ENCODE measurements around the gene NR6A1. TPM values are rescaled to one million over a fixed set of nuclear protein-coding genes. Genes with fewer than 3 reads are reported as not detected.

The NR6A1 gene
- total RNA-seq, 2 experiments from 2014 or later = 0.74 to 1.1 TPM

DNA sequence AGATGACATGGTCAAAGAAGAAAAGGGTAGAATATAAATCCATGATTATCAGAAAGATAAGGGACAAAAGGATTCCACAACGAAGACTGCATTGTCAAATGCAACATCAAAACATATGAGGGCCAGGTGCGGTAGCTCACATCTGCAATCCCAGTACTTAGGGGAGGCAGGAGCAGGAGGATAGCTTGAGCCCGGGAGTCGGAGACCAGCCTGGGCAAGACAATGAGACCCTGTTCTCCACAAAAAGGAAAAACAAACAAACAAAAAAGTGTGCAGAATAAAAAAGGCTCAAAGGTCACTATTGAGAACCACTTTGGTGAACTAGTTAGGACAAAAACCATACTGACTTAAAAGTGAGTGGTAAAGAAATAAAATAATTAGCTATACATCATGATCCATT lies 203.7 kb downstream of the NR6A1 start:
- H3K9me3 Mint-ChIP-seq = no peaks in the 10 kb centered on the region
- intact Hi-C loops (cut with micrococcal nuclease) = no loop called here

DNA sequence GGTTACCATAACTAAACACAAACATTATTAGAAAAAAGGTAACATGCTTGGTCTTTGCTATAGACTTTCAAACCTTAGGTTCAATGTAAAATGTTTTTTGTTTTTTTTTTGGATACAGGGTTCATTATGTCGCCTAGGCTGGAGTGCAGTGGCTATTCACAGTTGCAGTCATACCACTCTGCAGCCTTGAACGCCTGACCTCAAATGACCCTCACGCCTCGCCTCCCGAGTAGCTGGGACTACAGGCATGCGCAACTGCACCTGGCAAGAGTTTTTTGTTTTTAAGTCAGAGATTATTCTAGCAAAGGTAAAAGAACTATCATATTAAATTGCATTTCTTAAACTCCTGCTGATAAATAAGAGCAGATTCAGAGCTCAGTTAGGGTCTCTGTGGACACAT lies 208.8 kb downstream of the NR6A1 start:
- CTCF ChIA-PET = interaction anchor here (0.7 to 1.7 kb wide), 4 partner anchors 10 to 36 kb away, joined by 3 to 4 read pairs (median 3); no protein-coding TSS in a partner anchor

More for the DNA sequence above, 203.7 kb downstream of the NR6A1 start:
- ChIA-PET CTCF (interaction anchor here (1.0 to 1.6 kb wide), 2 partner anchors 16 to 144 kb away, joined by 3 to 4 read pairs; no protein-coding TSS in a partner anchor), POLR2A (no interaction called here)
- no peak for DNase-seq
- ATAC-seq = no peak
- Mint-ChIP-seq H3K27ac (no peak overlapping the region), H3K4me3 (no peak overlapping the region), H3K4me1 (ENCODE audit: low read depth) (no peaks in the 10 kb centered on the region), H3K36me3 (ENCODE audit: low read depth) (no peaks in the 10 kb centered on the region), H3K27me3 (peaks cover 3% of the 10 kb centered on the region)
- TF ChIP-seq, protein P1, sequence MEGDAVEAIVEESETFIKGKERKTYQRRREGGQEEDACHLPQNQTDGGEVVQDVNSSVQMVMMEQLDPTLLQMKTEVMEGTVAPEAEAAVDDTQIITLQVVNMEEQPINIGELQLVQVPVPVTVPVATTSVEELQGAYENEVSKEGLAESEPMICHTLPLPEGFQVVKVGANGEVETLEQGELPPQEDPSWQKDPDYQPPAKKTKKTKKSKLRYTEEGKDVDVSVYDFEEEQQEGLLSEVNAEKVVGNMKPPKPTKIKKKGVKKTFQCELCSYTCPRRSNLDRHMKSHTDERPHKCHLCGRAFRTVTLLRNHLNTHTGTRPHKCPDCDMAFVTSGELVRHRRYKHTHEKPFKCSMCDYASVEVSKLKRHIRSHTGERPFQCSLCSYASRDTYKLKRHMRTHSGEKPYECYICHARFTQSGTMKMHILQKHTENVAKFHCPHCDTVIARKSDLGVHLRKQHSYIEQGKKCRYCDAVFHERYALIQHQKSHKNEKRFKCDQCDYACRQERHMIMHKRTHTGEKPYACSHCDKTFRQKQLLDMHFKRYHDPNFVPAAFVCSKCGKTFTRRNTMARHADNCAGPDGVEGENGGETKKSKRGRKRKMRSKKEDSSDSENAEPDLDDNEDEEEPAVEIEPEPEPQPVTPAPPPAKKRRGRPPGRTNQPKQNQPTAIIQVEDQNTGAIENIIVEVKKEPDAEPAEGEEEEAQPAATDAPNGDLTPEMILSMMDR (IDR thresholded peaks at IDR 0.05) = no peak

DNA sequence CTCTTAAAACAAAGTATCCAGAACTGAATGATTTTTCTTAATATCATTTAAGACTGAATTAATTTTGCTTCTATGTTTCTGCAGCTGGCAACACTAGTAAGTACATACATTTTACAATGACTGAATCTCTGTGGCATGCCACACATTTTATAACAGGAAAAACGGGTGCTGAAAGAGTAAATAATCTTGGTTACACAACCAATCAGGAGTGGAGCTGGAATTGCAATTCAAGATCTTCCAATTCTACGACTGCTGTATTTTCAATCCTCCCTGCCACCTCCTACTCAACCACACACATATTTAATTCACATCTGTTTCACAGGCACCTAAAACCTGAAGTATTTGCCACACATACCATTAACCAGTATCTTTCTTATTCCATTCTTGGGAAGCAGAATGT lies 211.2 kb downstream of the NR6A1 start:
- ChIA-PET CTCF (no interaction called here), POLR2A (no interaction called here)
- no peak overlapping the region for H3K4me3 Mint-ChIP-seq
- no peaks in the 10 kb centered on the region for H3K36me3 Mint-ChIP-seq (ENCODE audit: low read depth)
- no peak for DNase-seq
- H3K27ac Mint-ChIP-seq = no peak overlapping the region
- no peaks in the 10 kb centered on the region for H3K9me3 Mint-ChIP-seq
- TF ChIP-seq, protein P1 (IDR thresholded peaks at IDR 0.05) = no peak
- no peaks in the 10 kb centered on the region for H3K4me1 Mint-ChIP-seq (ENCODE audit: low read depth)
- no peak for ATAC-seq
- intact Hi-C loops (cut with micrococcal nuclease) = no loop called here
- H3K27me3 Mint-ChIP-seq = peaks cover 7% of the 10 kb centered on the region

More for the DNA sequence above, 208.8 kb downstream of the NR6A1 start:
- H3K27me3 Mint-ChIP-seq = peaks cover 10% of the 10 kb centered on the region
- H3K9me3 Mint-ChIP-seq = no peaks in the 10 kb centered on the region
- TF ChIP-seq, protein P1 (IDR thresholded peaks at IDR 0.05) = no peak
- ATAC-seq (no peak), DNase-seq (no peak)
- intact Hi-C loops (cut with micrococcal nuclease) = no loop called here
- H3K36me3 Mint-ChIP-seq (ENCODE audit: low read depth) = no peaks in the 10 kb centered on the region
- H3K4me3 Mint-ChIP-seq = no peak overlapping the region
- POLR2A ChIA-PET = no interaction called here
- H3K27ac Mint-ChIP-seq = no peak overlapping the region
- H3K4me1 Mint-ChIP-seq (ENCODE audit: low read depth) = no peaks in the 10 kb centered on the region

DNA sequence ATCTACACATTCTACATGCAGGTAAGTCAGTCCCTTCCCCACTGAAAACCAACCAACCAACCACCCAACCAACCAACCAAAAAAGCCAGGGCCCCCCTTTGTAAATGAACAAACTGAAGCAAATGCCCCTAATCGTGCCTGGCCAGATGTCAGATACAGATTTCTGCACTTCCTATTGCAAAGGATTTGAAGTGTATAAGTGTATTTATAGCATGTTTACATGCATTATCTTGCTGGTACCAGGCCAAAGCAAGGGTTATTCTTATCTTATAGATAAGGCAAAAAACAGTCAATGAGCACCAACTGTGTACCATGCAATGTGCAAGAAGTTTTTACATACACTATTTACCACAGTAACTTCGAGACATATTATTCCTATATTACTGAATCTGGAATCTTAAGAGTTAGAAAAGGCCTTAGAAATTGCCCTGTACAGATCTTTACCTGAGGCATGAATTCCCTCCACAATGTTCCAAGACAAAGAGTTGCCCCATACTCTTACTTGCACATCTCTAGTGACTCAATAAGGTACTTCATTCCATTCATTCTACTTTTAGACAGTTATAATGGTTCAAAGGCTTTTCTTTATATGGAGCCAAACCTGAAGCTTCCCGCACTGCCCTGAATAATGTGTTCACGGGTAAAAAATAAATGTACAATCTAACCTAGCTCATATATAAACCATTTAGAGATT lies 212.2 kb downstream of the NR6A1 start:
- intact Hi-C loops (cut with micrococcal nuclease) = no loop called here
- Mint-ChIP-seq H3K27ac (no peak overlapping the region), H3K4me3 (no peak overlapping the region), H3K9me3 (no peaks in the 10 kb centered on the region), H3K36me3 (ENCODE audit: low read depth) (no peaks in the 10 kb centered on the region), H3K27me3 (peaks cover 7% of the 10 kb centered on the region), H3K4me1 (ENCODE audit: low read depth) (no peaks in the 10 kb centered on the region)
- DNase-seq (no peak), ATAC-seq (no peak)
- CTCF ChIA-PET = interaction anchor here (1.0 kb wide), 1 partner anchor 26 kb away, joined by 4 read pairs; no protein-coding TSS in a partner anchor
- POLR2A ChIA-PET = no interaction called here
- TF ChIP-seq, protein P1 (IDR thresholded peaks at IDR 0.05) = no peak

DNA sequence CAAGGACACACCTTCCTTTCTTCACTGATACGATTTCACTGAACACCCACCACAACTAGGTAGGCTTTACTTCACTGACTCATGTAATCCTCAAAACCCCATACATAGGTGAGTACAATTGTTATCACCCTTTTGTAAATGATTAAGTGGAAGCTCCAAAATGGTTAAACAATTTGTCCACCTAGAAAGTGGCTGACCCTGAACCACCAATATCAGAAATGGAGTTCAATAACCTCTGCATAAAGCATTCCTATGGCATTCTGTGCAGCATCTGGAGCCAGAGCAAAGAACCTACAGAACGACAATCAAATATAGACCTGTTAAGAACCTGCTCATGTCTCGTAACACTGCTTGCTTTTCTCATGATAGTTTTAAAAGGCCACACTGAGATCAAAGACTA lies 213.2 kb downstream of the NR6A1 start:
- H3K4me1 Mint-ChIP-seq (ENCODE audit: low read depth) = no peaks in the 10 kb centered on the region
- TF ChIP-seq, protein P1 (IDR thresholded peaks at IDR 0.05) = no peak
- ATAC-seq (no peak), DNase-seq (no peak)
- H3K27me3 Mint-ChIP-seq = peaks cover 7% of the 10 kb centered on the region
- H3K9me3 Mint-ChIP-seq = no peaks in the 10 kb centered on the region
- H3K27ac Mint-ChIP-seq = no peak overlapping the region
- CTCF ChIA-PET = interaction anchor here (1.0 to 1.4 kb wide), 3 partner anchors 9 to 25 kb away, joined by 3 to 6 read pairs (median 4); no protein-coding TSS in a partner anchor
- intact Hi-C loops (cut with micrococcal nuclease) = no loop called here
- POLR2A ChIA-PET = no interaction called here
- no peak overlapping the region for H3K4me3 Mint-ChIP-seq
- no peaks in the 10 kb centered on the region for H3K36me3 Mint-ChIP-seq (ENCODE audit: low read depth)
